ENCODE data around the gene PET100. TPM values are rescaled to one million over a fixed set of nuclear protein-coding genes. Genes with fewer than 3 reads are reported as not detected.
A peak's percentile ranks its signal among the peaks of the same experiment; 100 is the strongest.

The PET100 gene
- total RNA-seq, 1 donor from 2014 or later = 121 TPM

- DNase-seq (ENCODE audit: low spot score) = no peak
Measured at GRCh38 chr19:7612282-7613274, 17.0 kb upstream of the PET100 start.

- no peak for DNase-seq (ENCODE audit: low spot score)
Measured at GRCh38 chr19:7614859-7615741, 14.5 kb upstream of the PET100 start.

GRCh38 chr19:7617172-7617571 is 12.4 kb upstream of the PET100 start:
- DNase-seq (ENCODE audit: low spot score) = no peak

GRCh38 chr19:7617735-7618134 is 11.9 kb upstream of the PET100 start:
- DNase-seq (ENCODE audit: low spot score) = no peak

- peak; percentile 48 for DNase-seq (ENCODE audit: low spot score)
Measured at GRCh38 chr19:7618348-7618747, 11.2 kb upstream of the PET100 start.

GRCh38 chr19:7618771-7619510 is 10.7 kb upstream of the PET100 start:
- DNase-seq (ENCODE audit: low spot score) = peak; percentile 83

GRCh38 chr19:7619671-7620441 is 9.7 kb upstream of the PET100 start:
- peak; percentile 53 for DNase-seq (ENCODE audit: low spot score)

GRCh38 chr19:7620442-7621412 is 8.9 kb upstream of the PET100 start:
- no peak for DNase-seq (ENCODE audit: low spot score)

GRCh38 chr19:7622933-7623685 is 6.5 kb upstream of the PET100 start:
- DNase-seq (ENCODE audit: low spot score) = no peak

GRCh38 chr19:7623725-7624603 is 5.6 kb upstream of the PET100 start:
- DNase-seq (ENCODE audit: low spot score) = no peak

- DNase-seq (ENCODE audit: low spot score) = no peak
Measured at GRCh38 chr19:7624810-7625209, 4.8 kb upstream of the PET100 start.

GRCh38 chr19:7625763-7626372 is 3.7 kb upstream of the PET100 start:
- DNase-seq (ENCODE audit: low spot score) = no peak

GRCh38 chr19:7627166-7627565 is 2.4 kb upstream of the PET100 start:
- DNase-seq (ENCODE audit: low spot score) = no peak

- DNase-seq (ENCODE audit: low spot score) = no peak
Measured at GRCh38 chr19:7628589-7629311, 843 bp upstream of the PET100 start.

GRCh38 chr19:7631577-7631976 is 2.0 kb downstream of the PET100 start:
- no peak for DNase-seq (ENCODE audit: low spot score)

GRCh38 chr19:7632340-7633203 is 3.0 kb downstream of the PET100 start:
- no peak for DNase-seq (ENCODE audit: low spot score)

Measured in mucosa of gallbladder (tissue), 1 donor.